PFSK-1 (cell line): ENCODE results near the gene CNGB1.

Experiments
- FOXP2 ChIP-seq: optimal IDR thresholded peaks from 2 replicates; pipeline ENCODE3; 2011; ENCODE audit warnings: borderline replicate concordance, control low read depth, inconsistent platforms; ENCODE audit not compliant: insufficient read depth; ENCODE audit errors: extremely low read length, extremely low read depth
- POLR2AphosphoS5 ChIP-seq: IDR thresholded peaks from 2 replicates; pipeline ENCODE4 v1.6.1; 2012; ENCODE audit warnings: low read depth, mild to moderate bottlenecking, control low read depth, low read length, moderate library complexity
- SIN3A ChIP-seq: IDR thresholded peaks from 2 replicates; pipeline ENCODE4 v1.6.1; 2012; ENCODE audit warnings: mild to moderate bottlenecking, low read length, moderate library complexity, borderline replicate concordance; ENCODE audit not compliant: insufficient read depth
- TAF1 ChIP-seq: IDR thresholded peaks from 2 replicates; pipeline ENCODE4 v1.6.1; 2012; ENCODE audit warnings: low read length, control low read depth, borderline replicate concordance; ENCODE audit not compliant: insufficient read depth

DNA sequence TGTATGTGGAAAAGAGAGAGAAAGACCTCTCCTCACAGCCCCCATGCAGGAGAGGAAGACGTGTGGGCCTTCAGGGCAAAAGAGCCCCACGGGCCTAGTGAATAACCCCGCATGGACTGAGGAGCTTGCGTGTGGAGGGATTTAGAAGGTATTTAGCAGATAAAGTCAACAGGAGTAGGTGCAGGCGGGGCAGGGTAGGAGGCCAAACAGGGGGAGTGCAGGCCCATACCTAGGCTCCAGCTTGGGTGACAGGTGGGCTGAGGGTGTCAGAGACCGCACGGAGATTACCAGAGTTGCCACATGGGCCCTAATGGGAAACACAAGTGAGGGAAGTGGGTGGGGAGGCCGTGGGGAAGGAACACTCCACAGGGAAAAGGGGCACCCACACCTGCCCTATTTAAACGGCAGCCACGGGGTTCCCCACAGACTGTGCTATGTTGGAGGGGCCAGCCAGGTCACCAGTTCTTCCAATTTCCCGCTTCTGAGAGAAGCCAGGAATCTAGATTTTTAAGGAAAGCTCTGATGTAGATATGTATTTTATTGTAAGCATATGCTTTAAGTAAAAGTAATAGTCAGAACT is 8.2 kb upstream of the CNGB1 start:
- TF ChIP-seq POLR2AphosphoS5 (no peak), SIN3A (no peak), FOXP2 (no peak), TAF1 (no peak)
